Gastrocnemius medialis (tissue), 4 donors: Measurements from ENCODE around the gene EED.

ENCODE experiments used
- POLR2A ChIP-seq, 2 donors: fragments of 450-650 bp; IDR thresholded peaks; one replicate each; pipeline ENCODE4 v1.6.1; 2017; ENCODE audit warnings: antibody characterized with exemption in 2 of 2, mild to moderate bottlenecking in 2 of 2, moderate library complexity in 2 of 2
- TF ChIP-seq, protein P1 (sequence below), 5 experiments: fragments of 450-650 bp in 3 of 5; fragments of 200-600 bp in 2 of 5; sonication (generic) in 2 of 5; IDR thresholded peaks in 4 of 5; conservative IDR thresholded peaks in 1 of 5; 1 replicate in 4 of 5; 2 replicates in 1 of 5; pipeline ENCODE4 v1.5.1; 2016 to 2019; ENCODE audit warnings: antibody characterized with exemption in 5 of 5, mild to moderate bottlenecking in 3 of 5, moderate library complexity in 3 of 5

DNA sequence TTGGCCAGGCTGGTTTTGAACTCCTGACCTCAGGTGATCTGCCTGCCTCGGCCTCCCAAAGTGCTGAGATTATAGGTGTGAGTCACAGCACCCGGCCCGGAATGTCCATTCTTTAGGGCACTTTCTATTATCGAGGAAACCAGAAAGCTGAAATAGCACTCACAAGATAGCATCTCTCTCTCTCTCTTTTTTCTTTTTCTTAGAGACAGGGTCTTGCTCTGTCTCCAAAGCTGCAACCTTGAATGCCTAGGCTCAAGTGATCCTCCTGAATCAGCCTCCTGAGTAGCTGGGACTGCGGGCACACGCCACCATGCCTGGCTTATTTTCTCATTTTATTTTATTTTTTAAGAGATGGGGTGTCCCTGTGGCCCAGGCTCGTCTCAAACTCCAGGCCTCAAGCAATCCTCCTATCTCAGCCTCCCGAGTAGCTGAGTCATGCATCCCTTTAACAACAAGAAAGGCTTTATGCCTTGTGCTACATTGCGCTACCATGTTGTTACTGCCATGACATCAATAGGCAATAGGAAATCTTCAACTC, 7.2 kb upstream of the EED start:
- TF ChIP-seq, protein P1, sequence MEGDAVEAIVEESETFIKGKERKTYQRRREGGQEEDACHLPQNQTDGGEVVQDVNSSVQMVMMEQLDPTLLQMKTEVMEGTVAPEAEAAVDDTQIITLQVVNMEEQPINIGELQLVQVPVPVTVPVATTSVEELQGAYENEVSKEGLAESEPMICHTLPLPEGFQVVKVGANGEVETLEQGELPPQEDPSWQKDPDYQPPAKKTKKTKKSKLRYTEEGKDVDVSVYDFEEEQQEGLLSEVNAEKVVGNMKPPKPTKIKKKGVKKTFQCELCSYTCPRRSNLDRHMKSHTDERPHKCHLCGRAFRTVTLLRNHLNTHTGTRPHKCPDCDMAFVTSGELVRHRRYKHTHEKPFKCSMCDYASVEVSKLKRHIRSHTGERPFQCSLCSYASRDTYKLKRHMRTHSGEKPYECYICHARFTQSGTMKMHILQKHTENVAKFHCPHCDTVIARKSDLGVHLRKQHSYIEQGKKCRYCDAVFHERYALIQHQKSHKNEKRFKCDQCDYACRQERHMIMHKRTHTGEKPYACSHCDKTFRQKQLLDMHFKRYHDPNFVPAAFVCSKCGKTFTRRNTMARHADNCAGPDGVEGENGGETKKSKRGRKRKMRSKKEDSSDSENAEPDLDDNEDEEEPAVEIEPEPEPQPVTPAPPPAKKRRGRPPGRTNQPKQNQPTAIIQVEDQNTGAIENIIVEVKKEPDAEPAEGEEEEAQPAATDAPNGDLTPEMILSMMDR (IDR thresholded peaks at IDR 0.05 in 4 of 5, conservative IDR thresholded peaks at IDR 0.05 in 1 of 5), result no peak
- TF ChIP-seq POLR2A (IDR thresholded peaks at IDR 0.05), result no peak
